GM23248 (cell line): ENCODE results near the gene TTC32.

Experiments
- EZH2 ChIP-seq: fragments of 200-600 bp; sonication (generic); IDR thresholded peaks from 2 replicates; pipeline ENCODE4 v1.6.1; 2018; ENCODE audit warnings: antibody characterized with exemption, mild to moderate bottlenecking; ENCODE audit not compliant: insufficient read depth, poor library complexity, severe bottlenecking
- EZH2phosphoT487 ChIP-seq: fragments of 200-600 bp; sonication (generic); IDR thresholded peaks from 2 replicates; pipeline ENCODE4 v1.6.1; 2018; ENCODE audit warnings: antibody characterized with exemption, moderate library complexity, mild to moderate bottlenecking, low read depth; ENCODE audit not compliant: insufficient read depth

DNA sequence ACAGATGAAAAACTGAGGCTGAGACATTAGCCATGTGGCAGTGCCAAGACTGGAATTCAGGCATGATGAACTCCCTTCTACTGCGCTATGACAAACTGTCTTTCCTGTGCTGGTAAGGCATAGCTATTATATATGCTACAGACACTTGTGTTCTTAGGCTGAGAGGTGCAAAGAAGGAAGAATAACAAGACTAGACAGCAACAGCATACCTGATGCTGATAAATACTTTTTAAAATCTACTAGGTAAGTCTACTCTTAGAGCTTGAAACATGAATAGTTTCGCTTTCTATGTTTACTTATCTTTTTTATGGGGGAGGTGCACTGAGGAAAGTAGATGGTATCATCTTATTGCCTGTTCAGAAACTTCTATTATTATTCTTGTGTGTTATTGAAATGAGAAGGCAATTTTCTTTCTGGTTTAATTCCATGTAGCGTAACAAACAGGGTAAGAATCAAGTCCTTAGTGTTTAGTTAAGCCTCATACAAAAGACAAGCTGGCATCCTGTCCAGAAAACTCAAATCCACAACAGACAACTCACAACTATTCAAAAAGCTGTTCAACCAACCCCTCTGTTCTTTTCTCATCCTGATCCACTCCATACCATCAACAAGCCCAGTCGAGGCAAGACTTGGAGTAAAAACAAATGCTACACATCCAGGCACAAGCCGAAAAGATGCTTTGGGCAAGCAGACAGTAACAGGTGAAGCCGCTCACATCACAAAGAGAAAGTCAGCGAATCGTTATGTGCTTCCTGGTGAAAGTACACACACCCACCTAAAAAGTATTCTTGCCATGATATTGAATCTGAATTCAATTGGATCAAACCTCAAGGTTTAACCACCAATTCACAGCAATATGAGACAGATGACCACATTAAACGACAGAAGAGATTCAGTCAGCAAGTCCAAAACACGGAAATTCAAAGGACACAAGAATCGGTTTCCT lies 1.5 kb downstream of the TTC32 start:
- TF ChIP-seq EZH2phosphoT487 (no peak), EZH2 (no peak)
